ENCODE measurements around the gene FBXO31. TPM values are rescaled to one million over a fixed set of nuclear protein-coding genes. Genes with fewer than 3 reads are reported as not detected.

Gene FBXO31
- total and polyA plus RNA-seq, 2 of the 8 experiments (the other 6 are each of a cell fraction or from before 2014, with no cell fraction given): 8.3 to 21.6 TPM

DNA sequence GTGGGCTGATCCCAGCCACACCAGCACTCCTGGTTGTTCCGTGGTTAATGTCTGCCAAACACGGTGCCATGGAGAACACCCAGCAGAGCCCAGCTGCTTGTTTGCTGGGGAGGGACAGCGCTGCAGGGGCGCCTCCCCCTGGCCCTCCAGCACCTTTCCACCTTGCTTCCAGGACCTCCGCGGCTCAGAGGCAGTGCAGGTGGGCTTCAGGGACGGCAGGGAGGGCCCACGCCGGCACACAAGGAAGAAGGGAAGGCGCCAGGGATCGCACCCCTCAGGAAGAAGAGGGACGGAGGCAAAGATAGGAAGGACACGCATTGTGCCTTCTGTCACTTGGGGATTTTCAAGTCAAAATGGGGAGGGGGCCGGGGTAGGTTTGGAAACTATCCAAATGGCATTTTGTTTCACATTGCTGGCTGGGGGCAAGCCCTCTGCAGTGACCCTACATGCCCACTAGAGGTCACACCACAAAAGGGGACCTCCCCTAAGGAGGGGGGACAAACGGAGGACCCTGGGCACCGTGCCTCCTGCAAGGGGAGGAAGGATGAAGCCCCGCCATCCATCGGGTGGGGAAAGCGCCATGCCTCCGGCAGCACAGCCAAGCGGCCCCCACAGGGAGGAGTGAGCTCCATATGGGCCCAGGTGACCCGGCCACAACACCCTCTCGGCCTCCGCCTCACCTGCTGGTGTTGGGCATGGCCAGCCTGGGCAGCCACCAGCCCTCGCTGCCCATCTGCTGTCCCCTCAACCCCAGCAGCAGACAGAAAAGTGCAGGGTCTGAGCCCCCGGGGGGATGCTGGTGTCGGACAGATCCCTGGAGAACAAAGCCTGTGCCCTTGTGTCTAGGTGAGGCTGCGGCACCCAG is 58.9 kb downstream of the FBXO31 start:
- peak overlapping the region; percentile 3; the same call in 1 of the 2 replicates for H4K8ac ChIP-seq (ENCODE audit: extremely low read depth, insufficient read depth, low read length)
- no peaks in the 10 kb centered on the region; a peak in 2 of 8 replicates for H3K36me3 ChIP-seq (ENCODE audit: control insufficient read depth in 2 of 4, insufficient read depth in 4 of 4, low read length in 3 of 4)
- no peaks in the 10 kb centered on the region for H3K79me2 ChIP-seq (ENCODE audit: control insufficient read depth in 1 of 2, insufficient read depth in 2 of 2, low read length in 2 of 2)
- H2BK12ac ChIP-seq (ENCODE audit: low read depth, low read length): peak overlapping the region; percentile 50; the same call in 1 of the 2 replicates
- H2AFZ ChIP-seq (ENCODE audit: low read length): no peak overlapping the region
- ChIA-PET POLR2A (ENCODE audit: partially characterized antibody) (interaction anchor here (0.9 to 1.5 kb wide), 4 partner anchors 9 to 70 kb away, joined by 3 read pairs; no protein-coding TSS in a partner anchor), CTCF (ENCODE audit: partially characterized antibody) (interaction anchor here (0.6 to 2.8 kb wide), 15 partner anchors 10 to 1285 kb away, joined by 3 to 14 read pairs (median 3); partner anchors contain the start of gene FBXO31)
- H4K20me1 ChIP-seq (replicated peaks in 1 of 2; ENCODE audit: control insufficient read depth in 1 of 2, insufficient read depth in 2 of 2, low read length in 2 of 2): peaks cover 4 to 5% of the 10 kb centered on the region in 2 experiments
- H3K79me1 ChIP-seq (ENCODE audit: low read depth, low read length): no peaks in the 10 kb centered on the region; the same call in 1 of the 2 replicates
- H3K9ac ChIP-seq (replicated peaks in 1 of 4; ENCODE audit: extremely low read depth in 1 of 4, low read depth in 3 of 4, low read length in 3 of 4): no peak overlapping the region
- no peak overlapping the region for H2BK5ac ChIP-seq (ENCODE audit: low read depth, low read length)
- H3K4me2 ChIP-seq (ENCODE audit: insufficient read depth in 1 of 2, low read depth in 2 of 2, low read length in 2 of 2): peak overlapping the region in 1 of 2 experiments; percentile 53; a peak in 3 of 4 replicates
- no peak overlapping the region for H2BK120ac ChIP-seq (replicated peaks; ENCODE audit: low read depth, low read length)
- peak; percentile 79 for FAIRE-seq
- DNase-seq (ENCODE audit: low read depth in 1 of 2, low spot score in 2 of 2): peak; percentile 31 to 83
- H4K91ac ChIP-seq (replicated peaks; ENCODE audit: insufficient read length, low read length): no peak overlapping the region
- WGBS, 2 experiments (ENCODE audit: extremely low coverage in 1 of 2, insufficient coverage in 1 of 2, insufficient read length in 1 of 2, insufficient replicate concordance in 2 of 2, low coverage in 1 of 2, low lambda C conversion rate in 2 of 2, missing lambda C conversion rate in 1 of 2): 76% methylated on average over 19 of the region's 28 CpGs; no CpG with 5 or more reads in 1 of the 2 experiments
- H2BK15ac ChIP-seq (ENCODE audit: low read length): no peak overlapping the region
- no peak overlapping the region for H3K4ac ChIP-seq (replicated peaks; ENCODE audit: insufficient read length, low read depth, low read length)
- no peak overlapping the region for H2BK20ac ChIP-seq (ENCODE audit: low read length)
- no peak overlapping the region for H3K56ac ChIP-seq (replicated peaks; ENCODE audit: insufficient read length, low read depth, low read length)
- no peaks in the 10 kb centered on the region for H3K27me3 ChIP-seq (replicated peaks in 1 of 4; ENCODE audit: control insufficient read depth in 3 of 4, extremely low read depth in 1 of 4, insufficient read depth in 3 of 4, low read length in 3 of 4)
- H3K14ac ChIP-seq (ENCODE audit: insufficient read length): no peak overlapping the region
- H3K23me2 ChIP-seq (ENCODE audit: low read depth, low read length): no peaks in the 10 kb centered on the region
- no peak overlapping the region; the same call in 1 of the 2 replicates for H3K18ac ChIP-seq (ENCODE audit: extremely low read depth, low read length)
- peaks cover 0 to 3% (median 0%) of the 10 kb centered on the region in 4 experiments; a peak in 2 of 7 replicates for H3K4me1 ChIP-seq (replicated peaks in 1 of 4; ENCODE audit: control insufficient read depth in 3 of 4, insufficient read depth in 4 of 4, low read length in 3 of 4)
- H2AK5ac ChIP-seq (ENCODE audit: low read depth, low read length): no peak overlapping the region
- H3K9me3 ChIP-seq (ENCODE audit: insufficient read depth in 2 of 2, low read depth in 1 of 2, low read length in 1 of 2): no peaks in the 10 kb centered on the region
- no peak overlapping the region for H3K4me3 ChIP-seq (ENCODE audit: extremely low read depth in 1 of 4, insufficient read depth in 2 of 4, low read depth in 3 of 4, low read length in 4 of 4)
- H3K27ac ChIP-seq (ENCODE audit: low read depth, low read length): no peak overlapping the region
- no peak overlapping the region for H3K23ac ChIP-seq (ENCODE audit: insufficient read length)
- H4K5ac ChIP-seq (ENCODE audit: insufficient read length, low read depth, low read length): no peak overlapping the region
- TF ChIP-seq SIRT6 (IDR thresholded peaks at IDR 0.05; ENCODE audit: low read length) (no peak), SP4 (IDR thresholded peaks at IDR 0.05; ENCODE audit: low read length) (peak; percentile 61; the same call in 1 of the 2 replicates), RAD21 (IDR thresholded peaks at IDR 0.05 in 1 of 2, conservative IDR thresholded peaks at IDR 0.05 in 1 of 2; ENCODE audit: low read depth in 2 of 2, low read length in 2 of 2) (peak; percentile 68 to 72), CREB1 (IDR thresholded peaks at IDR 0.05) (peak; percentile 18), SUZ12 (IDR thresholded peaks at IDR 0.05; ENCODE audit: low read length) (no peak), TEAD4 (IDR thresholded peaks at IDR 0.05; ENCODE audit: low read depth, low read length) (peak; percentile 41; the same call in 1 of the 2 replicates), CHD1 (IDR thresholded peaks at IDR 0.05; ENCODE audit: low read depth, low read length) (no peak), FOSL1 (IDR thresholded peaks at IDR 0.05; ENCODE audit: insufficient read depth, low read depth, low read length) (no peak)
- TF ChIP-seq, protein P1, sequence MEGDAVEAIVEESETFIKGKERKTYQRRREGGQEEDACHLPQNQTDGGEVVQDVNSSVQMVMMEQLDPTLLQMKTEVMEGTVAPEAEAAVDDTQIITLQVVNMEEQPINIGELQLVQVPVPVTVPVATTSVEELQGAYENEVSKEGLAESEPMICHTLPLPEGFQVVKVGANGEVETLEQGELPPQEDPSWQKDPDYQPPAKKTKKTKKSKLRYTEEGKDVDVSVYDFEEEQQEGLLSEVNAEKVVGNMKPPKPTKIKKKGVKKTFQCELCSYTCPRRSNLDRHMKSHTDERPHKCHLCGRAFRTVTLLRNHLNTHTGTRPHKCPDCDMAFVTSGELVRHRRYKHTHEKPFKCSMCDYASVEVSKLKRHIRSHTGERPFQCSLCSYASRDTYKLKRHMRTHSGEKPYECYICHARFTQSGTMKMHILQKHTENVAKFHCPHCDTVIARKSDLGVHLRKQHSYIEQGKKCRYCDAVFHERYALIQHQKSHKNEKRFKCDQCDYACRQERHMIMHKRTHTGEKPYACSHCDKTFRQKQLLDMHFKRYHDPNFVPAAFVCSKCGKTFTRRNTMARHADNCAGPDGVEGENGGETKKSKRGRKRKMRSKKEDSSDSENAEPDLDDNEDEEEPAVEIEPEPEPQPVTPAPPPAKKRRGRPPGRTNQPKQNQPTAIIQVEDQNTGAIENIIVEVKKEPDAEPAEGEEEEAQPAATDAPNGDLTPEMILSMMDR (IDR thresholded peaks at IDR 0.05; ENCODE audit: control extremely low read depth in 1 of 3, insufficient read depth in 1 of 3, low read depth in 1 of 3, low read length in 3 of 3): peak; percentile 64 to 88 (median 85)

Data from H1 (cell line).